HL-60 (cell line): Measurements from ENCODE around the gene MYO6.

Source experiments
- CTCF ChIP-seq: IDR thresholded peaks from one replicate; pipeline ENCODE4 v1.5.1; 2011; ENCODE audit warnings: low read length, control low read depth, inconsistent platforms; ENCODE audit not compliant: insufficient read depth
- REST ChIP-seq: IDR thresholded peaks from 2 replicates; pipeline ENCODE4 v1.6.1; 2012; ENCODE audit warnings: low read depth; ENCODE audit not compliant: insufficient replicate concordance

GRCh38 chr6:75934643-75935472 lies 185.8 kb downstream of the MYO6 start:
- TF ChIP-seq CTCF (peak; percentile 60), REST (no peak)
